ENCODE results near the gene RGS14. TPM values are rescaled to one million over a fixed set of nuclear protein-coding genes. Genes with fewer than 3 reads are reported as not detected.

The RGS14 gene
- total RNA-seq, 4 donors from 2014 or later, result 28.6 to 38.3 (median 37.2) TPM

DNA sequence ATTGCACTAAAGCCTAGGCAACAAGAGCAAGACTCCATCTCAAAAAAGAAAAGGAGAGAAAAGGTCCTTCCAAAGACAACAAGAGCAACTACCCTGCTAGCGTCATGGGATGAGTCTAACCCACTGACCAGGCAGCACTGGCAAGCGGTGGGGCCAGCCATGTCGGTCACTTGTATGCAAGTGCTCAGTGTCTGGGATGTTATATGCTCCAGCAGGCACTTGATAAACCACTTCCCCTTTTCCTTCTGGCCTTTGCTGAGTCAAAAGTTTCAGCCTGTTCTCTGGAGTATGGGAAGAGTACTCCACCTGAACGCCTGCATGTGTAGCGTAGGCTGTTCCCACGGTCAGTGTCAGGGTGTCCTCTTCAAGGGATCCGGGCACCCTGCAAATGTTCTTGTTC lies 36.8 kb upstream of the RGS14 start:
- TF ChIP-seq, protein P1, sequence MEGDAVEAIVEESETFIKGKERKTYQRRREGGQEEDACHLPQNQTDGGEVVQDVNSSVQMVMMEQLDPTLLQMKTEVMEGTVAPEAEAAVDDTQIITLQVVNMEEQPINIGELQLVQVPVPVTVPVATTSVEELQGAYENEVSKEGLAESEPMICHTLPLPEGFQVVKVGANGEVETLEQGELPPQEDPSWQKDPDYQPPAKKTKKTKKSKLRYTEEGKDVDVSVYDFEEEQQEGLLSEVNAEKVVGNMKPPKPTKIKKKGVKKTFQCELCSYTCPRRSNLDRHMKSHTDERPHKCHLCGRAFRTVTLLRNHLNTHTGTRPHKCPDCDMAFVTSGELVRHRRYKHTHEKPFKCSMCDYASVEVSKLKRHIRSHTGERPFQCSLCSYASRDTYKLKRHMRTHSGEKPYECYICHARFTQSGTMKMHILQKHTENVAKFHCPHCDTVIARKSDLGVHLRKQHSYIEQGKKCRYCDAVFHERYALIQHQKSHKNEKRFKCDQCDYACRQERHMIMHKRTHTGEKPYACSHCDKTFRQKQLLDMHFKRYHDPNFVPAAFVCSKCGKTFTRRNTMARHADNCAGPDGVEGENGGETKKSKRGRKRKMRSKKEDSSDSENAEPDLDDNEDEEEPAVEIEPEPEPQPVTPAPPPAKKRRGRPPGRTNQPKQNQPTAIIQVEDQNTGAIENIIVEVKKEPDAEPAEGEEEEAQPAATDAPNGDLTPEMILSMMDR (IDR thresholded peaks at IDR 0.05), result no peak
- no peak for TF ChIP-seq POLR2A (IDR thresholded peaks at IDR 0.05)
- 85 to 92% methylated on average over 7 of the region's 7 CpGs for WGBS, 2 donors
- no peak overlapping the region for H3K4me3 ChIP-seq (ENCODE audit: low read depth, poor library complexity, severe bottlenecking)
- intact Hi-C loops (cut with DNase I; ENCODE audit: low total_unique reads), result no loop called here
- DNase-seq (ENCODE audit: low spot score in 2 of 2), result no peak

DNA sequence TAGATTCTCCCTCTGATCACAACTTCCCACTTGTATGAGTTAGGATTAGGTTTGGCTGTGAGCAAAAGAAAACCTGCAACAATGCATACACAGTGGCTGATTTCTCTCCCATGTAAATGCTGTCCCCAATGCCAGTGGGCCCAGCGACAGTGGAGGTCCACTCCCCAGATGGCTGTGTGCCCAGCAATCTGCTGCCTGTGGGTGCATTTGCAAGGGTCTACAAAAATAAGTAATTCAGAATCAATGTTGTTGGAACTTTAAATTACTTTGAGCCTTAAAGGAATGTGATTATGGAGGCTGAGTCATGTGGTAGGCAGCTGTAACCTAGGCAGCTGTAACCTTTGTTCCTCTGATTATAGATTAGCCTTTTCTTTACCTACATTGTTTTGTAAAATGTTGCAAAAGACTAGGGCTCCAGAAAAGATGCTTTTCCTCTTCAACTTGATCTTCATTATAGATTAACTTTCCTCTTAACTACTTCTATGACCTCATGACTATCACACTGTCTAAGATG lies 31.8 kb upstream of the RGS14 start:
- whole genome bisulfite sequencing, 2 donors, result 83 to 88% methylated on average over 1 of the region's 1 CpG
- intact Hi-C loops (cut with DNase I; ENCODE audit: low total_unique reads), result no loop called here
- TF ChIP-seq, protein P1 (IDR thresholded peaks at IDR 0.05), result no peak
- no peak for TF ChIP-seq POLR2A (IDR thresholded peaks at IDR 0.05)
- DNase-seq (ENCODE audit: low spot score in 2 of 2), result no peak
- H3K4me3 ChIP-seq (ENCODE audit: low read depth, poor library complexity, severe bottlenecking), result no peak overlapping the region

- 73 to 75% methylated on average over 28 of the region's 28 CpGs for WGBS, 2 donors
- no peak for TF ChIP-seq POLR2A (IDR thresholded peaks at IDR 0.05)
- TF ChIP-seq, protein P1 (IDR thresholded peaks at IDR 0.05), result no peak
- intact Hi-C loops (cut with DNase I; ENCODE audit: low total_unique reads), result no loop called here
- no peak for DNase-seq (ENCODE audit: low spot score in 2 of 2)
- H3K4me3 ChIP-seq (ENCODE audit: low read depth, poor library complexity, severe bottlenecking), result no peak overlapping the region
These were observed 29.9 kb upstream of the RGS14 start for GRCh38 chr5:177327539-177328522.

DNA sequence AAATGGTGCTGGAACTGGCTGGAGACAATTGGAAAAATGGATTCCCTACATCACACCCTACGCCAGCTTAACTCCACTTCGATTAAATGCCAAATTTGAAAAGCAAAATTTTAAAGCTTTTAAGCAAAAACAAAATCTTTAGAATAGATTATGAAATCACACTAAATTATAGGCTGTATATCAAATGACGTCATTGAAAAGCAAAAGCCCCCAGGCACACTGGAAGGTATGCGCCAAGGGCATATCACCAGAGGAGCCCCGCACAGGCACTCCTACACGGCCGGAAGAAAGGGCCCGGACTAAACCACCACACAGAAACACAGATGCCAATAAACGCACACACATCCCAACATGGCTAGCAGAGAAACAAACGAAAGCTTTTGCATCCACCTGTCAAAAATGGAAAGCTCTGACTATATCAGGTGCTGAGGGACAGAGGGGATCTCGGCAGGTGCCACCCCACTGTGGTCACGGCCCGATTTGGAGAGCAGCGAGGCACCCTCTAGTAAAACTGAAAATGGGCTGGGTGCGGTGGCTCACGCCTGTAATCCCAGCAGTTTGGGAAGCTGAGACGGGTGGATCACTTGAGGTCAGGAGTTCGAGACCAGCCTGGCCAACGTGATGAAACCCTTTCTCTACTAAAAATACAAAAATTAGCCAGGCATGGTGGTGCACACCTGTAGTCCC lies 29.0 kb upstream of the RGS14 start:
- H3K4me3 ChIP-seq (ENCODE audit: low read depth, poor library complexity, severe bottlenecking), result no peak overlapping the region
- 85 to 89% methylated on average over 19 of the region's 19 CpGs for WGBS, 2 donors
- intact Hi-C loops (cut with DNase I; ENCODE audit: low total_unique reads), result no loop called here
- TF ChIP-seq, protein P1 (IDR thresholded peaks at IDR 0.05), result no peak
- TF ChIP-seq POLR2A (IDR thresholded peaks at IDR 0.05), result no peak
- no peak for DNase-seq (ENCODE audit: low spot score in 2 of 2)

GRCh38 chr5:177329883-177330282 lies 27.8 kb upstream of the RGS14 start:
- no peak overlapping the region for H3K4me3 ChIP-seq (ENCODE audit: low read depth, poor library complexity, severe bottlenecking)
- WGBS, 2 donors, result 86 to 94% methylated on average over 6 of the region's 6 CpGs
- intact Hi-C loops (cut with DNase I; ENCODE audit: low total_unique reads), result no loop called here
- TF ChIP-seq POLR2A (IDR thresholded peaks at IDR 0.05), result no peak
- TF ChIP-seq, protein P1 (IDR thresholded peaks at IDR 0.05), result no peak
- DNase-seq (ENCODE audit: low spot score in 2 of 2), result no peak

Data from lower leg skin (tissue), 4 donors.